Endothelial cell of umbilical vein (primary cell): ENCODE data around the gene RPL23.

ENCODE experiments used
- CTCF ChIP-seq, 2 donors: IDR thresholded peaks; 1 replicate in 1 of 2; 2 replicates in 1 of 2; pipeline ENCODE4 v1.5.1; 2011; ENCODE audit warnings: low read length in 2 of 2, mild to moderate bottlenecking in 2 of 2, moderate library complexity in 2 of 2, control low read depth in 1 of 2, inconsistent platforms in 1 of 2, low read depth in 1 of 2; ENCODE audit not compliant: insufficient read depth in 1 of 2; ENCODE audit errors: extremely low read depth in 1 of 2
- EZH2 ChIP-seq: IDR thresholded peaks from 2 replicates; pipeline ENCODE4 v1.6.1; 2012; ENCODE audit warnings: borderline replicate concordance, low read depth, mild to moderate bottlenecking, moderate library complexity, low read length, inconsistent platforms; ENCODE audit not compliant: severe bottlenecking
- FOS ChIP-seq: IDR thresholded peaks from 2 replicates; pipeline ENCODE4 v1.6.1; 2011; ENCODE audit warnings: mild to moderate bottlenecking, low read length, moderate library complexity, borderline replicate concordance; ENCODE audit not compliant: insufficient read depth
- GATA2 ChIP-seq: IDR thresholded peaks from 2 replicates; pipeline ENCODE4 v1.7.0; 2011; ENCODE audit warnings: low read depth, mild to moderate bottlenecking, moderate library complexity, mixed read lengths, low read length; ENCODE audit not compliant: insufficient read length, insufficient read depth
- JUN ChIP-seq: IDR thresholded peaks from 2 replicates; pipeline ENCODE4 v1.6.1; 2011; ENCODE audit warnings: borderline replicate concordance, low read depth; ENCODE audit not compliant: insufficient read length, insufficient read depth
- MAX ChIP-seq: IDR thresholded peaks from 2 replicates; pipeline ENCODE4 v1.6.1; 2011; ENCODE audit not compliant: insufficient read depth, insufficient read length
- MYC ChIP-seq: IDR thresholded peaks from one replicate; pipeline ENCODE4 v1.6.1; 2011; ENCODE audit warnings: mild to moderate bottlenecking, low read depth, low read length
- POLR2A ChIP-seq: IDR thresholded peaks from 2 replicates; pipeline ENCODE4 v1.6.1; 2012; ENCODE audit warnings: low read depth, mild to moderate bottlenecking, control low read depth, low read length
- POLR2AphosphoS5 ChIP-seq: IDR thresholded peaks from 2 replicates; pipeline ENCODE4 v1.6.1; 2012; ENCODE audit warnings: low read depth, mild to moderate bottlenecking, control low read depth, low read length, moderate library complexity; ENCODE audit not compliant: insufficient read depth

DNA sequence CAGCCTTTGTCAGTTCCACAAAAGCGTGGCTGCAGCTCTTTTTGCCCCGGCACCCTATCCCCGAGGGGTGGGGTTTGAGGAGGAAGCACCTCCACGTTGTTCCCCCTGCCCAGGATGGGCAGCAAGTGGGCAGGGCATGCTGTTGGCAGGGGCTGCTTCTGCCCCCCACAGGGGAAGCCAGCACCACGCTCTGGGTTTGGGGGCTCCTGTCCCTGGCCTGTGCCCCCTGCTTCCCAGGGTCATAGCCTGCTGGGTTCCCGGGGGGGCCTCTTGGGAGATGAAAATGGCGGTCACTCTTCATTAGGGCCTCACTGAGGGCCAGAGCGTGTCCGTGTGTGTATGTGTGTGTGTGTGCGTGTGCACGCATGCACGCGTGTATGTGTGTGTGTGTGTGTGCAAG, 39.1 kb upstream of the RPL23 start:
- TF ChIP-seq CTCF (IDR thresholded peaks at IDR 0.05; ENCODE audit: extremely low read depth in 1 of 2, insufficient read depth in 1 of 2, low read depth in 1 of 2, low read length in 2 of 2), result no peak
- TF ChIP-seq POLR2A, result no peak
- no peak for TF ChIP-seq POLR2AphosphoS5
- no peak for TF ChIP-seq EZH2
- TF ChIP-seq MAX, result no peak
- no peak for TF ChIP-seq FOS
- TF ChIP-seq JUN, result no peak
- TF ChIP-seq MYC, result no peak
- TF ChIP-seq GATA2, result no peak
